Measurements from ENCODE around the gene BACE2. TPM values are rescaled to one million over a fixed set of nuclear protein-coding genes. Genes with fewer than 3 reads are reported as not detected.

BACE2 gene
- total RNA-seq, 1 experiment from 2014 or later, result 40.8 TPM

- Histone ChIP-seq H3K36me3 (ENCODE audit: low read depth) (no peaks in the 10 kb centered on the region), H3K9me2 (ENCODE audit: insufficient read depth) (no peaks in the 10 kb centered on the region), H3K27ac (no peak overlapping the region), H3K27me3 (ENCODE audit: insufficient read depth, low read depth) (no peaks in the 10 kb centered on the region), H3K4me3 (no peak overlapping the region), H4K20me1 (ENCODE audit: insufficient read depth) (no peaks in the 10 kb centered on the region), H3F3A (ENCODE audit: insufficient read depth, low read depth) (peaks cover 17% of the 10 kb centered on the region), H3K4me1 (replicated peaks; ENCODE audit: insufficient read depth) (peaks cover 8% of the 10 kb centered on the region), H2AFZ (no peak overlapping the region), H3K9me3 (ENCODE audit: insufficient read depth, low read depth) (no peaks in the 10 kb centered on the region), H3K79me2 (ENCODE audit: low read depth) (no peaks in the 10 kb centered on the region), H3K4me2 (no peak overlapping the region)
- BruUV-seq (replicated peaks), result no TSS peak
- ChIA-PET CTCF (no interaction called here), POLR2A (ENCODE audit: unreplicated experiment) (no interaction called here)
- intact Hi-C loops (cut with micrococcal nuclease; ENCODE audit: unreplicated experiment), result no loop called here
- no peak for DNase-seq
- TF ChIP-seq EZH2 (IDR thresholded peaks at IDR 0.05; ENCODE audit: low read depth), result no peak
- TF ChIP-seq CTCF (conservative IDR thresholded peaks at IDR 0.05), result no peak
Measured at GRCh38 chr21:41161428-41161827, 6.5 kb upstream of the BACE2 start.

GRCh38 chr21:41162096-41162495 lies 5.9 kb upstream of the BACE2 start:
- Histone ChIP-seq H2AFZ (no peak overlapping the region), H3F3A (ENCODE audit: insufficient read depth, low read depth) (peaks cover 19% of the 10 kb centered on the region), H3K27me3 (ENCODE audit: insufficient read depth, low read depth) (no peaks in the 10 kb centered on the region), H4K20me1 (ENCODE audit: insufficient read depth) (no peaks in the 10 kb centered on the region), H3K79me2 (ENCODE audit: low read depth) (no peaks in the 10 kb centered on the region), H3K9me2 (ENCODE audit: insufficient read depth) (no peaks in the 10 kb centered on the region), H3K4me1 (replicated peaks; ENCODE audit: insufficient read depth) (peaks cover 8% of the 10 kb centered on the region), H3K4me3 (no peak overlapping the region), H3K36me3 (ENCODE audit: low read depth) (no peaks in the 10 kb centered on the region), H3K9me3 (ENCODE audit: insufficient read depth, low read depth) (no peaks in the 10 kb centered on the region), H3K4me2 (no peak overlapping the region), H3K27ac (no peak overlapping the region)
- ChIA-PET POLR2A (ENCODE audit: unreplicated experiment) (no interaction called here), CTCF (no interaction called here)
- intact Hi-C loops (cut with micrococcal nuclease; ENCODE audit: unreplicated experiment), result no loop called here
- BruUV-seq (replicated peaks), result no TSS peak
- DNase-seq, result no peak
- TF ChIP-seq EZH2 (IDR thresholded peaks at IDR 0.05; ENCODE audit: low read depth), result no peak
- TF ChIP-seq CTCF (conservative IDR thresholded peaks at IDR 0.05), result no peak

GRCh38 chr21:41163091-41163490 lies 4.9 kb upstream of the BACE2 start:
- POLR2A ChIA-PET (ENCODE audit: unreplicated experiment), result no interaction called here
- Histone ChIP-seq H3K4me1 (replicated peaks; ENCODE audit: insufficient read depth) (peaks cover 8% of the 10 kb centered on the region), H3K4me3 (no peak overlapping the region), H2AFZ (no peak overlapping the region), H3F3A (ENCODE audit: insufficient read depth, low read depth) (peaks cover 19% of the 10 kb centered on the region), H3K79me2 (ENCODE audit: low read depth) (no peaks in the 10 kb centered on the region), H3K27ac (no peak overlapping the region), H3K27me3 (ENCODE audit: insufficient read depth, low read depth) (no peaks in the 10 kb centered on the region), H3K9me2 (ENCODE audit: insufficient read depth) (no peaks in the 10 kb centered on the region), H3K36me3 (ENCODE audit: low read depth) (no peaks in the 10 kb centered on the region), H3K4me2 (no peak overlapping the region), H4K20me1 (ENCODE audit: insufficient read depth) (no peaks in the 10 kb centered on the region), H3K9me3 (ENCODE audit: insufficient read depth, low read depth) (no peaks in the 10 kb centered on the region)
- BruUV-seq (replicated peaks), result no TSS peak
- no peak for DNase-seq
- TF ChIP-seq EZH2 (IDR thresholded peaks at IDR 0.05; ENCODE audit: low read depth), result no peak
- no peak for TF ChIP-seq CTCF (conservative IDR thresholded peaks at IDR 0.05)
- CTCF ChIA-PET, result no interaction called here
- intact Hi-C loops (cut with micrococcal nuclease; ENCODE audit: unreplicated experiment), result no loop called here
